SK-N-SH treated with all-trans-retinoic acid at 6 μM for 48 hours (cell line): ENCODE measurements around the gene LSAMP.

Experiments
- ATAC-seq: fragments of 200-7000 bp; cut with Tn5 transposase; 3 replicates; pipeline ENCODE4 v1.9.1; 2020; ENCODE audit warnings: mild to moderate bottlenecking, moderate library complexity
- ARNTL ChIP-seq: fragments of 450-650 bp; formaldehyde crosslinking; IDR thresholded peaks from 2 replicates; pipeline ENCODE4 v1.5.0; 2020; ENCODE audit warnings: low read depth, mild to moderate bottlenecking, moderate library complexity, borderline replicate concordance
- BACH2 ChIP-seq: fragments of 250-450 bp; sonication (Bioruptor Pico); IDR thresholded peaks from 2 replicates; pipeline ENCODE4 v1.9.0; 2021; ENCODE audit warnings: mild to moderate bottlenecking, borderline replicate concordance
- CSDC2 ChIP-seq: fragments of 250-450 bp; sonication (Bioruptor Pico); IDR thresholded peaks from 2 replicates; pipeline ENCODE4 v1.5.0; 2020; ENCODE audit warnings: mild to moderate bottlenecking, moderate library complexity
- ESRRG ChIP-seq: fragments of 250-450 bp; sonication (Bioruptor Pico); IDR thresholded peaks from 2 replicates; pipeline ENCODE4 v1.6.1; 2021; ENCODE audit warnings: mild to moderate bottlenecking
- GLIS3 ChIP-seq: fragments of 250-450 bp; sonication (Bioruptor Pico); IDR thresholded peaks from 2 replicates; pipeline ENCODE4 v1.5.0; 2020; ENCODE audit warnings: mild to moderate bottlenecking, moderate library complexity
- ISL1 ChIP-seq: fragments of 250-450 bp; sonication (Bioruptor Pico); IDR thresholded peaks from 2 replicates; pipeline ENCODE4 v2.1.2; 2022; ENCODE audit warnings: mild to moderate bottlenecking, moderate library complexity
- OSR1 ChIP-seq: fragments of 250-450 bp; sonication (Bioruptor Pico); IDR thresholded peaks from 2 replicates; pipeline ENCODE4 v1.8.0; 2022; ENCODE audit warnings: moderate library complexity, mild to moderate bottlenecking, inconsistent platforms
- PPARA ChIP-seq: fragments of 250-450 bp; sonication (Bioruptor Pico); IDR thresholded peaks from 2 replicates; pipeline ENCODE4 v1.5.0; 2020; ENCODE audit warnings: mild to moderate bottlenecking, borderline replicate concordance
- RARB ChIP-seq: fragments of 250-450 bp; sonication (Bioruptor Pico); IDR thresholded peaks from 2 replicates; pipeline ENCODE4 v1.8.0; 2021; ENCODE audit warnings: mild to moderate bottlenecking, moderate library complexity
- SNAI2 ChIP-seq: fragments of 250-450 bp; sonication (Bioruptor Pico); IDR thresholded peaks from 2 replicates; pipeline ENCODE4 v1.5.0; 2020; ENCODE audit warnings: mild to moderate bottlenecking, moderate library complexity
- TCF4 ChIP-seq: fragments of 250-450 bp; sonication (Bioruptor Pico); IDR thresholded peaks from 2 replicates; pipeline ENCODE4 v1.8.0; 2021; ENCODE audit warnings: mild to moderate bottlenecking, moderate library complexity, borderline replicate concordance
- TOX ChIP-seq: fragments of 250-450 bp; sonication (Bioruptor Pico); IDR thresholded peaks from 2 replicates; pipeline ENCODE4 v1.8.0; 2021; ENCODE audit warnings: mild to moderate bottlenecking, moderate library complexity, borderline replicate concordance
- ZC3H10 ChIP-seq: fragments of 250-450 bp; sonication (Bioruptor Pico); IDR thresholded peaks from 2 replicates; pipeline ENCODE4 v1.5.1; 2021; ENCODE audit warnings: mild to moderate bottlenecking, moderate library complexity
- ZFP3 ChIP-seq: fragments of 250-450 bp; sonication (Bioruptor Pico); IDR thresholded peaks from 2 replicates; pipeline ENCODE4 v1.5.0; 2020; ENCODE audit warnings: mild to moderate bottlenecking, moderate library complexity
- ZFP30 ChIP-seq: fragments of 450-650 bp; formaldehyde crosslinking; IDR thresholded peaks from 2 replicates; pipeline ENCODE4 v1.5.0; 2022; ENCODE audit warnings: mild to moderate bottlenecking, moderate library complexity
- ZNF565 ChIP-seq: fragments of 450-650 bp; formaldehyde crosslinking; conservative IDR thresholded peaks from 2 replicates; pipeline ENCODE4 v1.5.0; 2020; ENCODE audit warnings: low read depth, mild to moderate bottlenecking, moderate library complexity
- ZNF70 ChIP-seq: fragments of 450-650 bp; formaldehyde crosslinking; IDR thresholded peaks from 2 replicates; pipeline ENCODE4 v1.5.0; 2020; ENCODE audit warnings: mild to moderate bottlenecking, moderate library complexity
- ZNF8 ChIP-seq: fragments of 450-650 bp; formaldehyde crosslinking; IDR thresholded peaks from 2 replicates; pipeline ENCODE4 v1.5.0; 2020; ENCODE audit warnings: mild to moderate bottlenecking, moderate library complexity
- TF ChIP-seq, protein P1 (sequence below): fragments of 250-450 bp; sonication (Bioruptor Pico); IDR thresholded peaks from 2 replicates; pipeline ENCODE4 v1.5.1; 2020; ENCODE audit warnings: low read depth, mild to moderate bottlenecking, moderate library complexity
- TF ChIP-seq, protein P2 (sequence below): fragments of 250-450 bp; sonication (Bioruptor Pico); IDR thresholded peaks from 2 replicates; pipeline ENCODE4 v1.5.0; 2020; ENCODE audit warnings: mild to moderate bottlenecking, moderate library complexity
- TF ChIP-seq, protein P3 (sequence below): fragments of 250-450 bp; sonication (Bioruptor Pico); IDR thresholded peaks from 2 replicates; pipeline ENCODE4 v1.8.0; 2021; ENCODE audit warnings: low read depth, mild to moderate bottlenecking, moderate library complexity, borderline replicate concordance
- TF ChIP-seq, protein P4 (sequence below): fragments of 250-450 bp; sonication (Bioruptor Pico); IDR thresholded peaks from 2 replicates; pipeline ENCODE4 v1.5.1; 2021; ENCODE audit warnings: mild to moderate bottlenecking, moderate library complexity

Gene LSAMP

DNA sequence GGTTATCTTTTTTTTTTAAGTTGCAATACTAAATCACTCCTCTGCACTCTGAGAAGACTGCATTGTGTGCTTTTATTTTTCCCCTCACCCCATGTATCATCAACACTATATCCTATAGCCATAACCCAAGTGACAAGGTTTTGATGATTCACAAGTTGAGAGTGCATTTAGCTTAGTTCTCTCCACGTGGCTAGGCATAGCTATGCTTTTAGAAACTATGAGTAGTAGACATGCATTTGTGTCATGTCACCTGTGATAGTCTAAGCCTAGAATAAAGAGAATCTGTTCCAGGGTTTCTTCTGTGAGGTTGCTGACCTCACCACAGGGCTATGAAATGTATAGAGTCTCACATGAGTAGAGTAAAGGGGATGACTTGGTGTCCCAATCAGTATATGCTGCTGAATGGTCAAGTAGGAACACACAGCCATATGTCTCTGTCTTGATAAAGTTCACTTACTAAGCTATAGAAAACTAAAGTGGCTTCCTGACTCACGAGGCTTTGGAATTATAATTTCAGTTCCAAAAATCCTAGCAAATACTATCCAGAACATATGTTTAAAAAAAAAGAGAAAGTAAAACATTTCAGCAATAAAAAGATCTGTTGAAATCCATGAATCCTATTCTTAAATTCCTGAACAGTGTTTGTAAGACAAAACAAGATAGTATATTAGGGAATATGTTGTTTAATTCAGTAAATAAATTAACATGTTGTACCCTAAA, 206.3 kb downstream of the LSAMP start:
- TF ChIP-seq ZFP3 (CRISPR knock-in tag) = no peak
- TF ChIP-seq, protein P1, sequence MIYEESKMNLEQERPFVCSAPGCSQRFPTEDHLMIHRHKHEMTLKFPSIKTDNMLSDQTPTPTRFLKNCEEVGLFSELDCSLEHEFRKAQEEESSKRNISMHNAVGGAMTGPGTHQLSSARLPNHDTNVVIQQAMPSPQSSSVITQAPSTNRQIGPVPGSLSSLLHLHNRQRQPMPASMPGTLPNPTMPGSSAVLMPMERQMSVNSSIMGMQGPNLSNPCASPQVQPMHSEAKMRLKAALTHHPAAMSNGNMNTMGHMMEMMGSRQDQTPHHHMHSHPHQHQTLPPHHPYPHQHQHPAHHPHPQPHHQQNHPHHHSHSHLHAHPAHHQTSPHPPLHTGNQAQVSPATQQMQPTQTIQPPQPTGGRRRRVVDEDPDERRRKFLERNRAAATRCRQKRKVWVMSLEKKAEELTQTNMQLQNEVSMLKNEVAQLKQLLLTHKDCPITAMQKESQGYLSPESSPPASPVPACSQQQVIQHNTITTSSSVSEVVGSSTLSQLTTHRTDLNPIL (CRISPR knock-in tag) = no peak
- no peak for TF ChIP-seq BACH2 (CRISPR knock-in tag)
- TF ChIP-seq, protein P2, sequence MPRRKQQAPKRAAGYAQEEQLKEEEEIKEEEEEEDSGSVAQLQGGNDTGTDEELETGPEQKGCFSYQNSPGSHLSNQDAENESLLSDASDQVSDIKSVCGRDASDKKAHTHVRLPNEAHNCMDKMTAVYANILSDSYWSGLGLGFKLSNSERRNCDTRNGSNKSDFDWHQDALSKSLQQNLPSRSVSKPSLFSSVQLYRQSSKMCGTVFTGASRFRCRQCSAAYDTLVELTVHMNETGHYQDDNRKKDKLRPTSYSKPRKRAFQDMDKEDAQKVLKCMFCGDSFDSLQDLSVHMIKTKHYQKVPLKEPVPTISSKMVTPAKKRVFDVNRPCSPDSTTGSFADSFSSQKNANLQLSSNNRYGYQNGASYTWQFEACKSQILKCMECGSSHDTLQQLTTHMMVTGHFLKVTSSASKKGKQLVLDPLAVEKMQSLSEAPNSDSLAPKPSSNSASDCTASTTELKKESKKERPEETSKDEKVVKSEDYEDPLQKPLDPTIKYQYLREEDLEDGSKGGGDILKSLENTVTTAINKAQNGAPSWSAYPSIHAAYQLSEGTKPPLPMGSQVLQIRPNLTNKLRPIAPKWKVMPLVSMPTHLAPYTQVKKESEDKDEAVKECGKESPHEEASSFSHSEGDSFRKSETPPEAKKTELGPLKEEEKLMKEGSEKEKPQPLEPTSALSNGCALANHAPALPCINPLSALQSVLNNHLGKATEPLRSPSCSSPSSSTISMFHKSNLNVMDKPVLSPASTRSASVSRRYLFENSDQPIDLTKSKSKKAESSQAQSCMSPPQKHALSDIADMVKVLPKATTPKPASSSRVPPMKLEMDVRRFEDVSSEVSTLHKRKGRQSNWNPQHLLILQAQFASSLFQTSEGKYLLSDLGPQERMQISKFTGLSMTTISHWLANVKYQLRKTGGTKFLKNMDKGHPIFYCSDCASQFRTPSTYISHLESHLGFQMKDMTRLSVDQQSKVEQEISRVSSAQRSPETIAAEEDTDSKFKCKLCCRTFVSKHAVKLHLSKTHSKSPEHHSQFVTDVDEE = no peak
- no peak for TF ChIP-seq PPARA
- TF ChIP-seq, protein P3, sequence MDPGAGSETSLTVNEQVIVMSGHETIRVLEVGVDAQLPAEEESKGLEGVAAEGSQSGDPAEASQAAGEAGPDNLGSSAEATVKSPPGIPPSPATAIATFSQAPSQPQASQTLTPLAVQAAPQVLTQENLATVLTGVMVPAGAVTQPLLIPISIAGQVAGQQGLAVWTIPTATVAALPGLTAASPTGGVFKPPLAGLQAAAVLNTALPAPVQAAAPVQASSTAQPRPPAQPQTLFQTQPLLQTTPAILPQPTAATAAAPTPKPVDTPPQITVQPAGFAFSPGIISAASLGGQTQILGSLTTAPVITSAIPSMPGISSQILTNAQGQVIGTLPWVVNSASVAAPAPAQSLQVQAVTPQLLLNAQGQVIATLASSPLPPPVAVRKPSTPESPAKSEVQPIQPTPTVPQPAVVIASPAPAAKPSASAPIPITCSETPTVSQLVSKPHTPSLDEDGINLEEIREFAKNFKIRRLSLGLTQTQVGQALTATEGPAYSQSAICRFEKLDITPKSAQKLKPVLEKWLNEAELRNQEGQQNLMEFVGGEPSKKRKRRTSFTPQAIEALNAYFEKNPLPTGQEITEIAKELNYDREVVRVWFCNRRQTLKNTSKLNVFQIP = no peak
- TF ChIP-seq ZFP30 (CRISPR knock-in tag) = no peak
- TF ChIP-seq ARNTL (CRISPR knock-in tag) = no peak
- no peak for TF ChIP-seq OSR1
- no peak for TF ChIP-seq GLIS3 (CRISPR knock-in tag)
- TF ChIP-seq RARB (CRISPR knock-in tag) = no peak
- TF ChIP-seq ZNF8 (CRISPR knock-in tag) = no peak
- TF ChIP-seq TOX (CRISPR knock-in tag) = no peak
- no peak for TF ChIP-seq ISL1 (CRISPR knock-in tag)
- no peak for TF ChIP-seq ZC3H10 (CRISPR knock-in tag)
- TF ChIP-seq ZNF70 (CRISPR knock-in tag) = no peak
- TF ChIP-seq ZNF565 = no peak
- TF ChIP-seq, protein P4, sequence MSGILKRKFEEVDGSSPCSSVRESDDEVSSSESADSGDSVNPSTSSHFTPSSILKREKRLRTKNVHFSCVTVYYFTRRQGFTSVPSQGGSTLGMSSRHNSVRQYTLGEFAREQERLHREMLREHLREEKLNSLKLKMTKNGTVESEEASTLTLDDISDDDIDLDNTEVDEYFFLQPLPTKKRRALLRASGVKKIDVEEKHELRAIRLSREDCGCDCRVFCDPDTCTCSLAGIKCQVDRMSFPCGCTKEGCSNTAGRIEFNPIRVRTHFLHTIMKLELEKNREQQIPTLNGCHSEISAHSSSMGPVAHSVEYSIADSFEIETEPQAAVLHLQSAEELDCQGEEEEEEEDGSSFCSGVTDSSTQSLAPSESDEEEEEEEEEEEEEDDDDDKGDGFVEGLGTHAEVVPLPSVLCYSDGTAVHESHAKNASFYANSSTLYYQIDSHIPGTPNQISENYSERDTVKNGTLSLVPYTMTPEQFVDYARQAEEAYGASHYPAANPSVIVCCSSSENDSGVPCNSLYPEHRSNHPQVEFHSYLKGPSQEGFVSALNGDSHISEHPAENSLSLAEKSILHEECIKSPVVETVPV = no peak
- TF ChIP-seq ESRRG (CRISPR knock-in tag) = no peak
- TF ChIP-seq TCF4 = no peak
- TF ChIP-seq, all 23 proteins: peak for 0
- peak; percentile 55 for ATAC-seq

DNA sequence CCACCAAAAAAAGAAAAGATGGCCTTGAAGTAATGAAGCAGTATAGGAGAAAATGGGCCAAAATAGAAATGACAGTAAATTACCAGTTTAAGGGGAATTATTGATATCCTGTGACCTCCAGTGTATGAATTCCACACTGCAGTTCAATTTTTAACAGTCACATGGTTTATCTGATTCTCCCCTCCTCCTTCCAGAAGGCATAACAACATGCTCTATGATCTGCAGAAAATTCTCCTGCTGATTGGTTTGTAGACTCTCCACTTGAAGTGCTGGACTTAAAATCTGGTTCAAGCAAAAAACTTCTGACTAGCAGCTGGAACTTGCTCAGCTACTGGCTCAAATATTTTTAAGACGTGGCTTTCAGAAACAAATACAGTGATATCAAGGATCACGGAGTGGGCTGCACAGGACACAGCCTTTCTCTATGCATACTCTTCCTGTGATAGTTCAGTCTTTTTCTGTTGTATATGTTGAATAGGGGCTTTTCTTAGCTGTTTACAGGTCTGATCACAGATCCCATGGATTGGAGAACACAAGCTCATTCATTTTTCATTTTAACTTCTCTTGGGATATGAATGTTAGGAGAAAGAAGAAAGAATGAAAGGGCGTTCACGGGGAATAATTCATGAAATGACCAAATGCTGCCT, 211.5 kb downstream of the LSAMP start:
- TF ChIP-seq ZFP3 (CRISPR knock-in tag) (no peak), PPARA (no peak), ZC3H10 (CRISPR knock-in tag) (no peak), GLIS3 (CRISPR knock-in tag) (no peak), ISL1 (CRISPR knock-in tag) (no peak), SNAI2 (CRISPR knock-in tag) (no peak), BACH2 (CRISPR knock-in tag) (no peak)

DNA sequence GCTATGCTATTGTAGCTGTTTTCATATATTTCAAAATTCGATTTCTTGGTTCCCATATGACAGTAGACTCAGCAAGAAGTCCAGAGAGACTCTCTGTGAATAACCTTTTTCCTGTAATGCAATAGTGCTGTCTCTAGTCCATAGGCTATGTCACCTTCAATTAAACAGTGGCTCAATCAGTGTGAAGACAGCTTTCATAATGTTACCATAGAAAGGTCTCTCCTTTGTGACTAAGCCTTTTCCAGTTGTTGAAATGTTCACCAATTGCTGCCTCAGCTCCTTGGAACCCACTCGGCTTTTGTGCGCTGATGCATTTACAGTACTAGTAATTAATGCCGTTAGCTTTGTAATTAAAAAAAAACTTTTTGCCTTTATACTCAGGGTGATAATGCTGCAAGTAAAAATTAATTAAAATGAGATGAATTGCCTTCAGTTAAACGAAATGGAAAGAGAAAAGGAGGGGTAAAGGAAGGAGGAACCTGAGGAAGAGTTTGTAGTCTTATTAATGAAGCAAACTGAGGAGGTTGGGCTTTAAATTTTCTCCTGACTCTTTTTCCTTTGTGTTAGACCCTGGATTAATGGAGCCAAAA, 214.8 kb downstream of the LSAMP start:
- ATAC-seq = no peak
- TF ChIP-seq ZNF565 (no peak), ZNF8 (CRISPR knock-in tag) (no peak), OSR1 (no peak), GLIS3 (CRISPR knock-in tag) (no peak), ISL1 (CRISPR knock-in tag) (no peak), TOX (CRISPR knock-in tag) (no peak), CSDC2 (CRISPR knock-in tag) (no peak), TCF4 (no peak), ZNF70 (CRISPR knock-in tag) (no peak)
- TF ChIP-seq, protein P4 = no peak
- TF ChIP-seq, protein P1 (CRISPR knock-in tag) = no peak
- TF ChIP-seq, protein P2 = no peak

More for the DNA sequence above, 211.5 kb downstream of the LSAMP start:
- ATAC-seq = no peak
